Raji (cell line): ENCODE results near the gene TMPRSS7.

ENCODE experiments used
- POLR2A ChIP-seq: IDR thresholded peaks from 2 replicates; pipeline ENCODE4 v1.6.1; 2011; ENCODE audit warnings: low read depth, low read length, control low read depth; ENCODE audit not compliant: insufficient read depth

TMPRSS7 gene

GRCh38 chr3:112097378-112097777 lies 62.8 kb downstream of the TMPRSS7 start:
- TF ChIP-seq POLR2A, result no peak

DNA sequence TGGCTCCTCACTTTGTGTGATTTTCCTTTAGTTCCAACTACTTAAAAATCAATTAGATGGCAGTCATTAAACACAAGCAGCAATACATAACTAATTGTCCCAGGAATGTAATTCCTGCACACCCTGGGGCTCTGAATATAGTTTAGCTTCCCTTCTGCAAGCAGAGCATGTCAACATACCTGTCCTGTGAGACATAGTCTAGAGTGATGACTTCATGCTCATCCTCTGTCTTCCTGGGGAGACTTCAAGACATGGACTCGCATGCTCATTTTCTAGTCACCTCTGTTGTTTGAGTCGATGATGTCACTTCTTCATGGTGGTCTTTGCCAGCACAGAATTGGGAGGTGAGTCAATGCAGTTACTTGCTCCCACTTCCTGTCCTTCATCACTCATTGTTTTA lies 67.4 kb downstream of the TMPRSS7 start:
- no peak for TF ChIP-seq POLR2A

DNA sequence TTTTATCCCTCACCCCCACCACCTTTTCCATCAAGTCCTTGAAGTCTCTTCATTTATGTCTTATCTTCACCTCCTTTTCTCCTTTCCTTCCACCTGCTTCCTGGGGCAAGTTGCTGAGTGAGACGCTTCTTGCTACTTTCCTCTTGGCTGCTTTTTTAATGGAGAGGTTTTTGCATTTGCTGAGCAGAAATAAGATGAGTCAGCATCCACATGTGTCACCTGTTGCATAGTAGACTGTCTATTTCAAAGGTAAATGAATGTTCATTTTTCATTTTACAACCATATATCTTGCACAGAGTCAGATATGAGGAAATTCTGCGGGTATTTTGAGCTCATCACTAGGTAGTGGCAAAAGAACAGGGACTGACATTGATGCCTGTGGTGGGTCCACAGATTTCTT lies 70.2 kb downstream of the TMPRSS7 start:
- no peak for TF ChIP-seq POLR2A

- no peak for TF ChIP-seq POLR2A
These were observed 74.8 kb downstream of the TMPRSS7 start for GRCh38 chr3:112109322-112109721.

DNA sequence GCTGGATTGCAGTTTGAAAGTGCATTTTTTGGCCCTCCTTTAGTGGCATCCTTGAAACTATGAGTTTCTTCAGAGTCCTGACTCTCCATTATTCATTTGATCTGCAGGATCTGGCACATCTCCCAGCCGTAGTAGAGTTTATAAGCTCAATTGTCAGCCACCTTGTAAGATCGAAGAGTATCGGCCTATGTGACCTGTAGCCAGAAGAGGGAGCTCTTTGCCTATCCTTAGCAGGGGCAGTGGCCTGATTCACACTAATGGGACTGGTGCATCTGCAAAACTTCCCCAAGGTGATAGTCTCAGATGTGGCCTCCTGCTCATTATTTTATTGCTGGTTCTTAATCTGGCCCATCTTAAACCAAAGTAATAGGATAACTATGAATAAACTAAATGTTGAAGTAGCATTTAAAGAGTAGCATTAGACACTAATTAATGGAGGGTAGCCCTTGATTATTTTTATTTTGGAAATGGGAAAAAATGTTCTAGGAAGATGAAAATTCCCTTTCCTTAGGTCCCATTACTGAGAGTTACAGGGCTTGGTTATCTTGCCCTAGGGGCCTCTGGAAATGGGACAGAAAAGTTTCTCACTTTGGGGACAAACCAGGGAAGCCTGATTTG lies 77.4 kb downstream of the TMPRSS7 start:
- TF ChIP-seq POLR2A, result peak; percentile 42

DNA sequence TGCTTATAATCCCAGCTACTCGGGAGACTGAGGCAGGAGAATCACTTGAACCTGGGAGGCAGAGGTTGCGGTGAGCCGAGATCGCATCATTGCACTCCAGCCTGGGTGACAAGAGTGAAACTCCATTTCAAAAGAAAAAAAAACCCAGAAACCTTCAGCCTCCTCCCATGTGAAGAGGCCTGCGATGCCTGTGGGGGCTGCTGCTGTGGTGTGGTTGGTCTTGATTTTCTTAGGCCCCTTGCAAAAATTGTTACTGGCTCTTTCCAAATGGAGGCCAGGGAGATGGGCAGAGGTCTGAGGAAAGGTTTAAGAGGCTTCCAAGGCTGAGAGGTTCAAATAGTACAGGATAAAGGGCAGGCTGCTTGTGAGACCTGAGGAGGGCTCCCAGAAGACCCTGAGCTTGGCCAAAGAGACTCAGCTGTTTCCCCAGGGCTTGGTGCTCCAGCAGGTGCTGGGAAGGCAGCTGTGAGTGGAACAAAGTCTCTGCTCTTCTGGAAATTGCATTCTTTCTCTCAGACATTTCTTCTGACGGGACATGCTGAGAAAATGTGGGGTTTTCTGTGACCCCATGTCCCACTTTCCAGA lies 80.1 kb downstream of the TMPRSS7 start:
- TF ChIP-seq POLR2A, result no peak; the same call in 1 of the 2 replicates

DNA sequence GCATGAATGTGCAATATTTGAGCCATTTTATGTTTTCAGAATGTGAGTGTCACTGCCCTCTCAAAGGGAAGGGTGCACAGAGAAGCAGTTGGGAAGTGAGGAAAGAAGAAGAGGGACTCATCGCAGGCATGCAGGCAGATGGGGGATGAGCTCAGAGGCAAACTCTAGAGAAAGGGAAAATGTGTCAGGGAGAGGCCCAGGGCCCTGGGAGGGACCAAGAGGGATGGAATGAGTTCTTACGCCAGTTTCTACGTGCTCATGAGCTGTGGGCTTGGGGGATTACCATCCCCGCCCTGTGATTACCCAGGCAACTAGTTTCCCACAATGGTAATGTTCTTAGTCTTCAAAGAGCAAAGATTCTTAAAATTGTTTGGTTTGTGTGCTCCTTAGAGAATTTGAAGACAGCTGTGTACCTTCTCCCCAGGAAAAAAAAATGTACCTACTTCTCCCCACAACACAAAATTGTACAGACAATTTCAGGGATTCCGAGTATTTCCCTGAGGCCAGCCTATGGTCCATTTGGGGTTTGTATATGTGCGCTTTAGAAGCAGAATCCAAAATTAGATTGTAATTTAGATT lies 80.7 kb downstream of the TMPRSS7 start:
- TF ChIP-seq POLR2A, result no peak; the same call in none of the 2 replicates

GRCh38 chr3:112115806-112116383 lies 81.4 kb downstream of the TMPRSS7 start:
- TF ChIP-seq POLR2A, result peak; percentile 38

DNA sequence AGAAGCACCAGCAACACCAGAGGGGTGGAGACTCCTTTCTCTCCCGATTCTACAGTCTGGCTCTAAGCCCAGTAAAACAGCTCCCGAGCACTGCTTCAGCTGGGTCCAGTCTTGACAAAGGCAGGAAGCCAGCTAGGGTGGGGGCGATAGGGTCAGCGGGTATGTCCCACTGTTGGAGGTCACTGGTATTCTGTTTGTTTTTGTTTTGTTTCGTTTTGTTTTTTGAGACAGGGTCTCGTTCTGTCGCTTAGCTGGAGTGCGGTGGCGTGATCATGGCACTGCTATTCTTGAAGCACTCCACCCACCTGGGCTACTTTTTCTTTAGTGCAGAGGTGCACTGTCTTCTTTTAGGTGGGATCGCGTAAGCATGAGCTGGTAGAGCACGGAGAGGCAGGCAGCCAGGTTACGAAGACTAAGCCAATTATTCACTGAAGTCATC lies 82.2 kb downstream of the TMPRSS7 start:
- TF ChIP-seq POLR2A, result peak; percentile 37

- no peak for TF ChIP-seq POLR2A
These were observed 82.9 kb downstream of the TMPRSS7 start for GRCh38 chr3:112117415-112117814.

- peak; percentile 62 for TF ChIP-seq POLR2A
These were observed 83.5 kb downstream of the TMPRSS7 start for GRCh38 chr3:112117841-112118571.

GRCh38 chr3:112119962-112120836 lies 85.7 kb downstream of the TMPRSS7 start:
- peak; percentile 73 for TF ChIP-seq POLR2A

DNA sequence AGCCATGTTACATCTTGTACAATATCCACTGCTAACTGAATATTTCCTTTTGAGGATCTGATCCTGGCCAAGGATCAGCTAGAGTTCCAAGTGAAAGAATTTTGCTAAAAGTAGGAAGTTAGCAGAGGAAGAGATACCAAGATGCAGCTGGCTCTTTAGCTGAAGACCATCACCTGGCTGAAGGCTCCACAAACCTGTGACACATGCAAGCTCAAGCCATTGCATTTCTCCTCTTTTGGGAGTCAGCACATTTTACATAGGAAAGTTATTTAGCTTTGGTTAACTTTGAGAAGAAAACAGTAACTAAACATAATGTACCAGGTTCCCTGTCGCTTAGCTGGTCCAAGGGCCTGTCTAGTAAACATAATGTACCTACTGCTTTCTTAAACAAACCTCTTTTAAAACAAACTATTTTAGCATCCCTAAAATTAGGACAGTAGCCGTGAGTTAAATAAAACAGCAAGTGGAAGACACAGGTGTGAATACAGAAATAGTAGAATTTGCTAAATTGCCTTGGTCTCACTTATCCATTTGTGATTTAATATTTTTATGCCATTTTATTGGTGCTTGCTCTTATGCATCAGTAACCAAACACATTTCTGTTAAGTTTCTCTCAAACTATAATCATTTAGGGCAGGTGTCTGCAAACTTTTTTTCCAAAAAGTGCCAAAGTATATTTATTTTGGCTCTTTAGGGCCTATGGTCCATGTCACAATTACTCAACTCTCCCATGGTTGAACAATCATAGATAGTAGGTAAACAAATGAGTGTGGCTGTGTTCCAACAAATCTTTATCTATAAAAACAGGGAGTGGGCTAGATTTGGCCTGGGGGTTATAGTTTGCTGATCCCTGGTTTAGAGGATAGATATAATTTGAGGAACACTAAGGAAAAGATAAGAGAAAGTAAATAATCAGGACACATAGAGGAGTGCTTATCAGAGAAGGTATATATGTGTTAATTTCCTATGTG lies 87.3 kb downstream of the TMPRSS7 start:
- TF ChIP-seq POLR2A, result peak; percentile 42; the same call in 1 of the 2 replicates
